HEK293T (cell line): ENCODE measurements around the gene SPAAR.

Experiments
- ARNT ChIP-seq: fragments of 450-650 bp; IDR thresholded peaks from 2 replicates; pipeline ENCODE4 v1.6.1; 2017; ENCODE audit warnings: mild to moderate bottlenecking
- BHLHE40 ChIP-seq: fragments of 450-650 bp; IDR thresholded peaks from 2 replicates; pipeline ENCODE4 v1.6.1; 2016; ENCODE audit warnings: mild to moderate bottlenecking, moderate library complexity, borderline replicate concordance
- ELF4 ChIP-seq: fragments of 450-650 bp; IDR thresholded peaks from 2 replicates; pipeline ENCODE4 v1.6.1; 2017; ENCODE audit warnings: antibody characterized with exemption
- FOXK2 ChIP-seq: fragments of 450-650 bp; IDR thresholded peaks from 2 replicates; pipeline ENCODE4 v1.6.1; 2016; ENCODE audit warnings: mild to moderate bottlenecking
- FOXM1 ChIP-seq: fragments of 450-650 bp; IDR thresholded peaks from 2 replicates; pipeline ENCODE4 v1.6.1; 2017; ENCODE audit warnings: mild to moderate bottlenecking, borderline replicate concordance
- HDGF ChIP-seq: fragments of 450-650 bp; IDR thresholded peaks from 2 replicates; pipeline ENCODE4 v1.6.1; 2017; ENCODE audit warnings: antibody characterized with exemption, borderline replicate concordance
- LEF1 ChIP-seq: fragments of 450-650 bp; IDR thresholded peaks from 2 replicates; pipeline ENCODE4 v1.6.1; 2017; ENCODE audit warnings: mild to moderate bottlenecking, borderline replicate concordance
- PKNOX1 ChIP-seq: fragments of 450-650 bp; IDR thresholded peaks from 2 replicates; pipeline ENCODE4 v1.6.1; 2016
- SP1 ChIP-seq: fragments of 450-650 bp; IDR thresholded peaks from 2 replicates; pipeline ENCODE4 v1.6.1; 2017
- TARDBP ChIP-seq: fragments of 450-650 bp; IDR thresholded peaks from 2 replicates; pipeline ENCODE4 v1.6.1; 2016
- ZNF384 ChIP-seq: fragments of 450-650 bp; IDR thresholded peaks from 2 replicates; pipeline ENCODE4 v1.6.1; 2016

GRCh38 chr9:35872505-35872904 is 36.8 kb upstream of the SPAAR start:
- TF ChIP-seq SP1 (no peak), BHLHE40 (no peak), PKNOX1 (no peak), ZNF384 (no peak), LEF1 (no peak), FOXM1 (no peak), ELF4 (no peak), FOXK2 (no peak), TARDBP (no peak), ARNT (no peak), HDGF (no peak)
